T-cell (primary cell): ENCODE measurements around the gene CASR. TPM values are rescaled to one million over a fixed set of nuclear protein-coding genes. Genes with fewer than 3 reads are reported as not detected.
"Not testable (repeated sequence)": the region's sequence is repeated elsewhere in the genome, so short reads cannot be mapped to it uniquely, and the experiment has no call there.

Experiments used
- ATAC-seq, 4 experiments: fragments of 200-7000 bp in 3 of 4; fragments of 150-1000 bp in 1 of 4; cut with Tn5 transposase; replicated peaks in 1 of 4; 1 replicate in 3 of 4; 2 replicates in 1 of 4; pipeline ENCODE4 v1.10.0; 2021; ENCODE audit warnings: moderate library complexity in 3 of 4, mild to moderate bottlenecking in 2 of 4, moderate number of reproducible peaks in 1 of 4
- CTCF ChIA-PET, 2 donors: fragments of 300-600 bp; sonication (Branson Sonifier 250); formaldehyde crosslinking; loops; one replicate each; lab custom pipeline; 2022; ENCODE audit warnings: antibody characterized with exemption in 2 of 2; lab: Charles Lee
- POLR2A ChIA-PET, 2 donors: fragments of 300-600 bp; sonication (Branson Sonifier 250); formaldehyde crosslinking; loops; one replicate each; lab custom pipeline; 2022; ENCODE audit warnings: antibody characterized with exemption in 2 of 2; lab: Charles Lee
- DNase-seq, 35 experiments: peaks; one replicate each; pipeline versions ENCODE4 v3.0.0 to v3.0.0-alpha.2; 2013 to 2023
- H3K27ac ChIP-seq: one replicate; pipeline ENCODE4 v1.5.1; 2013; ENCODE audit warnings: low read length
- H3K27me3 ChIP-seq, 2 experiments: replicated peaks in 1 of 2; 1 replicate in 1 of 2; 2 replicates in 1 of 2; pipeline versions ENCODE4 v1.6.1 to v1.7.0; 2013; ENCODE audit warnings: low read length in 1 of 2, mixed read lengths in 1 of 2; ENCODE audit not compliant: control insufficient read depth in 2 of 2, insufficient read depth in 2 of 2; ENCODE audit errors: extremely low read depth in 1 of 2
- H3K36me3 ChIP-seq, 2 donors: 1 replicate in 1 of 2; 2 replicates in 1 of 2; pipeline versions ENCODE4 v1.6.1 to v1.7.0; 2013; ENCODE audit warnings: low read length in 1 of 2; ENCODE audit not compliant: control insufficient read depth in 2 of 2, insufficient read depth in 1 of 2; ENCODE audit errors: extremely low read depth in 1 of 2
- H3K4me1 ChIP-seq, 2 experiments: 1 replicate in 1 of 2; 2 replicates in 1 of 2; pipeline versions ENCODE4 v1.6.1 to v1.7.0; 2013; ENCODE audit warnings: low read length in 2 of 2, mixed read lengths in 1 of 2; ENCODE audit not compliant: insufficient read depth in 2 of 2, control insufficient read depth in 1 of 2; ENCODE audit errors: extremely low read depth in 1 of 2
- H3K4me3 ChIP-seq, 2 donors: 1 replicate in 1 of 2; 2 replicates in 1 of 2; pipeline versions ENCODE4 v1.5.1 to v1.7.0; 2013; ENCODE audit warnings: mild to moderate bottlenecking in 2 of 2, low read length in 1 of 2, moderate library complexity in 1 of 2; ENCODE audit not compliant: control insufficient read depth in 1 of 2; ENCODE audit errors: extremely low read depth in 1 of 2
- H3K9me3 ChIP-seq: 2 replicates; pipeline ENCODE4 v1.7.0; 2013
- H3K27ac Mint-ChIP-seq, 2 donors: one replicate each; pipeline ENCODE4 v1.8.0; 2020 to 2021; ENCODE audit warnings: mild to moderate bottlenecking in 2 of 2, mixed read lengths in 2 of 2
- H3K27me3 Mint-ChIP-seq, 2 donors: one replicate each; pipeline ENCODE4 v1.8.0; 2021 to 2022; ENCODE audit warnings: mixed read lengths in 2 of 2
- H3K36me3 Mint-ChIP-seq: one replicate; pipeline ENCODE4 v1.8.0; 2021; ENCODE audit warnings: mixed read lengths
- H3K4me1 Mint-ChIP-seq, 3 donors: one replicate each; pipeline ENCODE4 v1.8.0; 2020 to 2022; ENCODE audit warnings: mixed read lengths in 3 of 3, mild to moderate bottlenecking in 1 of 3
- H3K4me3 Mint-ChIP-seq, 3 donors: one replicate each; pipeline ENCODE4 v1.8.0; 2020 to 2022; ENCODE audit warnings: mild to moderate bottlenecking in 3 of 3, mixed read lengths in 3 of 3, moderate library complexity in 3 of 3
- H3K9me3 Mint-ChIP-seq, 3 donors: one replicate each; pipeline ENCODE4 v1.8.0; 2020 to 2022; ENCODE audit warnings: mixed read lengths in 3 of 3
- WGBS: methylation state at CpG from one replicate; pipeline ENCODE4 v1.1.5; 2013; ENCODE audit warnings: missing lambda C conversion rate; ENCODE audit not compliant: insufficient coverage; 5-methylcytosine and 5-hydroxymethylcytosine counted together
- total RNA-seq, 35 experiments: library from RNA in 6 of 35; stranded (reverse) in 6 of 35; fragments of 120-200 nt in 1 of 35; gene quantifications; one replicate each; pipeline versions ENCODE4 v1.2.1 to v1.2.4 and lab custom pipeline; 2013 to 2026

CASR gene
- total RNA-seq, 5 donors from 2014 or later (not counting 1 experiment from before 2014, with no cell fraction given) = 0.03 to 0.21 TPM; not detected in 3

DNA sequence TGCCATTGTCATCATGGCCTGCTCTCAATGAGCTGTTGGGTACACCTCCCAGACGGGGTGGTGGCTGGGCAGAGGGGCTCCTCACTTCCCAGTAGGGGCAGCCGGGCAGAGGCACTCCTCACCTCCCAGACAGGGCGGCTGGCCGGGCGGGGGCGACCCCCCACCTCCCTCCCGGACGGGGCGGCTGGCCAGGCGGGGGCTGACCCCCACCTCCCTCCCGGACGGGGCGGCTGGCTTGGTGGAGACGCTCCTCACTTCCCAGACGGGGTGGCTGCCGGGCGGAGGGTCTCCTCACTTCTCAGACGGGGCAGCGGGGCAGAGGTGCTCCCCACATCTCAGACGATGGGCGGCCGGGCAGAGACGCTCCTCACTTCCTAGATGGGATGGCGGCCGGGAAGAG is 18.0 kb downstream of the CASR start:
- H3K36me3 Mint-ChIP-seq, H3K36me3 ChIP-seq, H3K27ac ChIP-seq, POLR2A ChIA-PET, DNase-seq, H3K4me3 Mint-ChIP-seq, H3K9me3 Mint-ChIP-seq, H3K4me1 Mint-ChIP-seq, H3K4me1 ChIP-seq, H3K9me3 ChIP-seq, ATAC-seq, H3K4me3 ChIP-seq, H3K27me3 Mint-ChIP-seq, H3K27me3 ChIP-seq, CTCF ChIA-PET, H3K27ac Mint-ChIP-seq: not testable (repeated sequence)
- WGBS = 89% methylated on average over 4 of the region's 25 CpGs

DNA sequence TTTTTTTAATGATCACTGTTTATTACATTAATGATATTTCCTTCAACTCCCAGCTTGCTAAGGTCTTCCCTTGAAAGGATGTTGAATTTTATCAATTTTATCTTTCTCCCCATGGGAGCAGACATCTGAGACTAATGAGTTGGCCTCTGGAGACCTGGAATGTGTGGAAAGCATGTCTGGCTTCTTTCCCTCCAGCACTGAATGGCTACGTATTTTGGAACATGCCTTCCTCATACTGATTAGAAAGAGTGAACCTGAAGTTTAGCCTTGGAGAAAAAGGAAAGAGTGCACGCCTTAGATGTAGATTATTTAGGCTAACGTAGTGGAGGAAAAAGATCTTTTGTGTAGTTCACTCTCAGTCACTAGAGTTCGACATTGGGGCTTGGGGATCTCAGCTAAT is 25.1 kb downstream of the CASR start:
- no peaks in the 10 kb centered on the region for H3K4me1 ChIP-seq
- H3K27me3 ChIP-seq = no peaks in the 10 kb centered on the region
- no peaks in the 10 kb centered on the region for H3K9me3 ChIP-seq
- no peak overlapping the region for H3K4me3 ChIP-seq
- CTCF ChIA-PET = no interaction called here
- DNase-seq (no peak), ATAC-seq (no peak)
- Mint-ChIP-seq H3K4me1 (no peaks in the 10 kb centered on the region), H3K36me3 (no peaks in the 10 kb centered on the region), H3K27me3 (peaks cover 3 to 14% of the 10 kb centered on the region in 2 donors), H3K4me3 (no peak overlapping the region), H3K27ac (no peak overlapping the region), H3K9me3 (no peaks in the 10 kb centered on the region)
- POLR2A ChIA-PET = no interaction called here
- no peak overlapping the region for H3K27ac ChIP-seq
- no CpG with 5 or more reads among the region's 4 CpGs for WGBS
- H3K36me3 ChIP-seq = no peaks in the 10 kb centered on the region

DNA sequence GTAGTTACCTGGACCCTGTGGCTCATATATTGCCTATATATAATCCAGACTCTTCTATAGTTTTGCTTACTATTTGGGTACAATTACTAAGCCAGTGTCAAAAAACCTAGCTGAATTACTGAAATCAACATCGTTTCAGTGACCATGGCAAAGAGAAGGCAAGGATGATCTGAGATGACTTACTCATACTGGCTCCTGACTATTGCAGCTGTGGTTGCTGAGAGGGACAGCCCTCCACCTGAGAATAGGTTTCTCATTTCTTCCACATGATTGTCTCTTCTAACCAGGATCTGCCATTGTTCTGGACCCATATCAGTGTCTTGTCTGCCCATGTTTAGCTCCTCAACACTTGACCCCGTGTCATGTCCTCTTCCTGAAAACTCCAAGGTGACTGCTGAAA is 30.2 kb downstream of the CASR start:
- Histone ChIP-seq H3K27ac (no peak overlapping the region), H3K36me3 (no peaks in the 10 kb centered on the region), H3K9me3 (no peaks in the 10 kb centered on the region), H3K27me3 (no peaks in the 10 kb centered on the region), H3K4me3 (no peak overlapping the region), H3K4me1 (no peaks in the 10 kb centered on the region)
- ChIA-PET POLR2A (no interaction called here), CTCF (no interaction called here)
- H3K4me1 Mint-ChIP-seq = no peaks in the 10 kb centered on the region
- H3K9me3 Mint-ChIP-seq = no peaks in the 10 kb centered on the region
- DNase-seq (no peak), ATAC-seq (no peak)
- no peaks in the 10 kb centered on the region for H3K36me3 Mint-ChIP-seq
- WGBS = 91% methylated on average over 1 of the region's 2 CpGs
- no peak overlapping the region for H3K4me3 Mint-ChIP-seq
- H3K27me3 Mint-ChIP-seq = peaks cover 12 to 22% of the 10 kb centered on the region in 2 donors
- no peak overlapping the region for H3K27ac Mint-ChIP-seq

DNA sequence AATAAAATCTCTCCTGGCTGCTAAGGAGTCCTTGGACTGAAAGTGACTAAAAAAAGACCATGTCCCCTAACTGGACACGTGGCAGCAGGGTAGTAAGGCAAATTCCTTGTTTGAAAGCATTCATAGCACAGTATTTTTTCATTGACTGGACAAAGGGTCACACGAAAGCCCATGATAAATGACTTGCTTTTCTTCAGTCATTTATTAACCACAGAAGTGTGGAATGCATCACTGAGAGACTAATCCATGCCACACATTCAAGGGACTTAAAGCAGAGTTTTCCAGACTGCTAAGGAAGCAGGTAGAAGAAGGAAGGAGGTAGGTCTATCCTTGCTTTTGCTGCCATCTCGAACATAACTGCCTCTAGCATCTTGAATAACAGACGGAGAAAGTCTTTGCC is 31.2 kb downstream of the CASR start:
- H3K4me1 ChIP-seq = no peaks in the 10 kb centered on the region
- CTCF ChIA-PET = no interaction called here
- Mint-ChIP-seq H3K4me1 (no peaks in the 10 kb centered on the region), H3K4me3 (no peak overlapping the region), H3K36me3 (no peaks in the 10 kb centered on the region), H3K9me3 (no peaks in the 10 kb centered on the region), H3K27me3 (peaks cover 16 to 23% of the 10 kb centered on the region in 2 donors), H3K27ac (no peak overlapping the region)
- H3K27me3 ChIP-seq = peaks cover 0 to 3% of the 10 kb centered on the region in 2 experiments
- no peak for DNase-seq
- H3K9me3 ChIP-seq = no peaks in the 10 kb centered on the region
- WGBS = 55% methylated on average over 3 of the region's 4 CpGs
- no peak overlapping the region for H3K4me3 ChIP-seq
- ATAC-seq = no peak
- no peaks in the 10 kb centered on the region for H3K36me3 ChIP-seq
- POLR2A ChIA-PET = no interaction called here
- no peak overlapping the region for H3K27ac ChIP-seq

DNA sequence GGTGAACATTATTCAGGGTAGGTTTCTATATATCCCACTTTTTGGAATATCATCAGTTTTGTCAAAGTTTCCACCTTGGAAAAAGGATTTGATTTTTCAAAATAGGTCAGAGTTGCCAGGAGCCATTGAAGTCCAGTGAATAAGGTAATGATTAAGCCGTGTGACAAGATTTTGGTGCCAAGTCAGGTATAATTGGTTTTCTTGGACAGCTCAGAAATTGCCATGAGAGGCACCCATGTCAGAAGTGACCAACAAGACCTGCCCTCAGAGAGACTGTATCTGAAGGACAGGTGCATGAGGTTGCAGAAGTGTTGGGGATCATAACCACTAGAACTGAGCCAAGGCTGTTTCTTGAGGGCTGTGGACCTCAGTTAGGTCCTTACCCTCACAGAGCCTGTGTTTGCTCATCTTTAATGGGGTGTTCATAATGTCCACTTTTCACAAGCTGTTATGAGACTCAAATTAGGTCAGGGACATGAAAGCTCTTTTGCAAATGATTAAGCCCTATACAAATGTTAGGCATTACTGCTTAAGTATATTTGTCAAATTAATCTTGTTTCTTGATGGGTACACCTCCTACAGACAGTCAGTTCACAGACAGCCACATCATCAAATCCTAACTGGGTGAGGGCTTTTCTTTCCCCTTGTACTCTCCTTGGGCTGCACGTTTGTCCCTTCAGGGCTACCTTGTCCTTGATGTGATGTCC is 32.3 kb downstream of the CASR start:
- H3K4me1 ChIP-seq = no peaks in the 10 kb centered on the region
- no peak overlapping the region for H3K4me3 ChIP-seq
- no peak overlapping the region for H3K27ac Mint-ChIP-seq
- peaks cover 0 to 3% of the 10 kb centered on the region in 2 experiments for H3K27me3 ChIP-seq
- H3K9me3 Mint-ChIP-seq = no peaks in the 10 kb centered on the region
- no peaks in the 10 kb centered on the region for H3K9me3 ChIP-seq
- DNase-seq (no peak), ATAC-seq (no peak)
- no peaks in the 10 kb centered on the region for H3K36me3 ChIP-seq
- H3K4me3 Mint-ChIP-seq = no peak overlapping the region
- peaks cover 18 to 26% of the 10 kb centered on the region in 2 donors for H3K27me3 Mint-ChIP-seq
- no peak overlapping the region for H3K27ac ChIP-seq
- CTCF ChIA-PET = no interaction called here
- no CpG with 5 or more reads among the region's 2 CpGs for WGBS
- H3K4me1 Mint-ChIP-seq = no peaks in the 10 kb centered on the region
- POLR2A ChIA-PET = no interaction called here
- no peaks in the 10 kb centered on the region for H3K36me3 Mint-ChIP-seq

DNA sequence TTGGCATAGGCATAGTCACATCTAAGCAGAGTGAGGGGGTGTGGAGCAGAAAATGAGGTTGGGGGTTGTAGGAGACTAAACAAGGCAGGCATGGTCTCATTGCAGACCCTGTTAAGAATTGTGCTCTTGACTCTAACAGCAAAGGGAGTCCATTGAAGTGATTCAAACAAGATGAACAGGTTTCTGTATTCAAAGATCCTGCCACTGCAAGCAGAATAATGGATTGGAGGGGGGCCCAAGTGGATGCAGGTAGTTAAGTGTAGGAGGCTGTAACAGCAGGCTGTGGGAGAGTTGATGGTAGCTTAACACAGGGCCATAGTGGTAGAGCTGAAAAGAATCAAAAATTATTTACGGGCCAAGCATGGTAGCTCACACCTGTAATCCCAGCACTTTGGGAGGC is 34.4 kb downstream of the CASR start:
- H3K9me3 Mint-ChIP-seq = peaks cover 0 to 5% (median 0%) of the 10 kb centered on the region in 3 donors
- DNase-seq (no peak), ATAC-seq (no peak)
- Histone ChIP-seq H3K27me3 (peaks cover 0 to 3% of the 10 kb centered on the region in 2 experiments), H3K27ac (no peak overlapping the region), H3K9me3 (no peaks in the 10 kb centered on the region), H3K4me1 (no peaks in the 10 kb centered on the region), H3K36me3 (no peaks in the 10 kb centered on the region), H3K4me3 (no peak overlapping the region)
- no CpG with 5 or more reads among the region's 1 CpG for WGBS
- POLR2A ChIA-PET = no interaction called here
- no peaks in the 10 kb centered on the region for H3K36me3 Mint-ChIP-seq
- peaks cover 31 to 34% of the 10 kb centered on the region in 2 donors for H3K27me3 Mint-ChIP-seq
- no peaks in the 10 kb centered on the region for H3K4me1 Mint-ChIP-seq
- H3K4me3 Mint-ChIP-seq = no peak overlapping the region
- H3K27ac Mint-ChIP-seq = no peak overlapping the region
- CTCF ChIA-PET = no interaction called here
